NCI-H460 (cell line): ENCODE data around the gene ZNF692. TPM values are rescaled to one million over a fixed set of nuclear protein-coding genes. Genes with fewer than 3 reads are reported as not detected.
"Not testable (repeated sequence)": the region's sequence is repeated elsewhere in the genome, so short reads cannot be mapped to it uniquely, and the experiment has no call there.

Experiments used
- DNase-seq: peaks from one replicate; pipeline ENCODE4 v3.0.0-alpha.2; 2016; ENCODE audit warnings: low read depth; ENCODE audit errors: extremely low read depth
- small RNA-seq, 2 experiments: library from RNA; depleted of rRNA; stranded (forward); fragments of <200 nt; gene quantifications; one replicate each; pipeline ENCODE3, GENCODE V24; 2014
- total RNA-seq: library from RNA; depleted of rRNA; stranded (reverse); fragments of >200 nt; shearing (Covaris generic); gene quantifications from 2 replicates; pipeline ENCODE4 v1.2.3, GENCODE V29; 2014; rRNA removed

ZNF692 gene
- total RNA-seq, 1 experiment from 2014 or later: 40.2 TPM

DNA sequence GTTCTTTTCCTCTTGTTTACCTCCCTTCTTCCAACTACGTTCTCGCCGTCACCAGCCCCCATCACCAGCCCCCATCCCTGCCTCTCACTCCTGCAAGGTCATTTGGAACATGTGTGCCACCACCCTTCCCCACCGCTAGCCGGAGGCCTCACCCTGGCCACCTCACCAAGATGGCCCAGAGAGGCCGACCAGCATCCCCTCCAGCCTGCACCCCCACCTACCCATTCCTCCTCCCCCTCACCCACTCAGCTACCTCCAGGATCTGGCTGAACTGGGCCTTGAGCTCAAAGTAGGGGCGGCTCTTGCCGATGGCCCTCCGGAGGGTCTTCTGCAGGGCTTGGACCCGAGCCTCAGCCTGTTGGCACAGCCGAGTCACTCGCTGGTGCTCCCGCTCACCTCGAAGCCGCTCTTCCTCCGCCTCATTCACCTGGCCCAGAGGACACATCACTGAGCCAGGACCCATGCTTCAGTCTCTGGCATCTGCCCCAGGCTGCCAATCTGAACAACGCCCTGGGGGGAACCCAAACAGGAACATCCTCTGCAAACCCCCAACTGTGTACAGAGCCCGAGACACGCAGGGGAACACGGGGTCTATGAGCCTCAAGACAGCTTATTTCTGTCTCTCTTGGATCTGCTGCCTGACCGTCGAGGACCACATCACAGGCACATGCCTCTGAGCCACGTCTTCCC is 46.0 kb downstream of the ZNF692 start:
- no peak for DNase-seq

DNA sequence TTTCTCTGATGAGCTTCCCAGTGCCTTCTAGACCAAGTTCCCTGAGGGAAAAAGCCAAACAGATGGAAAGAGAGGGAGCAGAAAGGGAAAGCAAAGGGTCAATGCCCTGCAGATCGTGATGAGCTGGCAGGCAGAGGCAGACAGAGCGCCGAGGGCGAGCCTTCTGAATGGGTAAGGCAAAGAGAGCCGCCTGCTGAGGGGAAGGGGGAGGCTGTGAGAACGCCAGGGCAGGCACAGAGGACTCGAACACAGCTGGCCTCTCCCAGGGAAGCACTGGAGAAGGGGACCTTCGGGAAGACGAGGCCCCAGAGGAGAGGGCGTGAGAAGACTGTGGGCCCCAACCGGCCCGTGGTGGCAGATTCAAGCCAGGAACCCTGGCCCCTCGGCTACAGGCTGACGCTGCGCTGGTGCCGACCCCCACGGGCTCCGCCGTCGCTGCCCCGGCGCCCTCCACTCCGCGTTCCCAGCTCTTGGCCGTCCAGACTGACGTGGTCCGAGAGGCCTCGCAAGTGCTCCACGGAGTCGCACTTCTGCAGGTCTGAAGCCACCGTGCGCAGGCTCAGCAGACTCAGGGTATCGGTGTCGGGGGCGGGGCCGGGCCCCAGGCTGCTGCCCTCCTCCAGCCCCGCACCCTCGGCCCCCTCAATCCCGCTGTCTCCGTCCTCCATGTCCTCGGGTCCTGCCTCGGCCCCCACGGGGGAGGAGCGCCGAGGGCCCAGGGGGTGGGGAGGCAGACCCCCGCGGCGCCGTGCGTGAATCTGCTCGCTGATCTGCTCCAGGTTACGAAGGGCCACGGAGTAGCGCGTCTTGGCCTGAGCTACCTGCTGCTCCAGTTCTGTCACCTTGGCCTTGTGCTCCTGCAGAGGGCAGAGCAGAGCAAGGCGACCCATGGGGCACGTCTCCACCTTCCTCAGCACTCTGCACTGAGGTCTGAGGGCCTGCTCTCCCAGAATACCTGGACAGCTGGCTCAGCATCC is 47.1 kb downstream of the ZNF692 start:
- no peak for DNase-seq

DNA sequence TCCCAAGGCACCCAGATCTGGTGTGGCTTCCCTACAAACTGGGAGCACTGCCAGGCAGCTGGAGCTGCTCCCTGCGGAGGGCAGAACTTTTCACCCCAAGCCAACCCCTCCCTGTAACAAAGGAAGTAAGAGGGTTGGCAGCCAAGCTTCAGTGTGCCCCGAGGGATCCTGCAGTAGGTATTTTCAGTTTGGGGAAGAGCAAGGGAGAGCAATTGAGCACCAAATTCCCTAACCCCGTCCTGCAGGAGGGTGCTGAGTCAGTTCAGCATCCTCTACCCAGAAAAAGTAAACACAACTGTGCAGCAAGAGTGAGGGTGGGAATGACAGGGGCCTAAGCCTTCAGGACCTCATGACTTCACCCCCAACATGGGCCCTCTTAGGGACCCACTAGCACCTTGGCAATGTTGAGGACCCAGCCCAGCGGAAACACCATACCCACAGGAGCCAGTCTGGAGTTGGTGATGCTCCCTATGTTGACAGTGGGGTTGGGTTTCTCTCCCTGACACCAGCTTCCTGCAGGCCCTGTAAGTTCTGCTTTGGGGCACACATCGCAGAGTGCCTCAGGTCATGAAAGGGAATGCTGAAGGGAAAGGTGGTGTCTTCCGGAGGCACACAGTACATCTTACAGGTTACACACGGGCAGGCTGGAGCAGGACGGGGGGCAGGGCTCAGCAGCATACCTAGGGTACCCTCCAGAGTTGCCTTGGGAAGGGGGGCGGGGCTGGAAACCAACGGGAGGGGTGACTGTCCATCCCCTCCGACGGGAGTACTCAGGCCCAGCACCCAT is 48.0 kb downstream of the ZNF692 start:
- DNase-seq: no peak

DNA sequence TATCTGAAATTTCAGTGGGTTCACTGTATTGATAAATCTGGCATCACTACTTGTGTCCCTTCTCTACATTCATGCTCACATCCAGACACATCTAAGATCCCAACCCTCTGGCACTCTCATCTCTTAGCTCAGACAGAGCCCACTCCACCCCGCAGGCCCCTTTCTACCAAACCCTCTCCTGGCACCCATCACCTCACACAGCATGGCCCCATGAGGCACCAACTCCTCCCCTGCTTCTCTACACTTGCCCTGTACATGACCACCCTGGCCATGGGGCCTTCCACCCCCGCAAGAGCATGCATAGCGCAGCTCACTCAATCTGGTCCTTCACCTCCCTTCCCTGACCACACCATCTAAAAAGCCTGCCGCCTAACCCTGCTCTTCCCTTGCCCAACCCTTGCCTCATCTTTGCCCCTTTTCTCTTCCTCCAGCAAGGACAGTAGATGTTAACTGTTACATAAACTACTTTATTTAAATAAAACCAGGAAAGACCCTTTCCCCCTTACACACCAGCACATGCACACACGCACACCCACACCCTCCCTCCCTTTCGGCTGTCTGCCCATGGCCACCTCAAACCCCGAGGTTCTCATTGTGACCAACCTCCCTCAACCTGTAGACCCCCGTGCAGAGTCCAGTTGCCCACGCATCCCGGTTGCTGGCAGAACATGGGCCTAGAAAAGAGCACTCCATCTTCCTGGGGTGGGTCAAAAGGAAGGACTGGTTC is 48.7 kb downstream of the ZNF692 start:
- DNase-seq: no peak

DNA sequence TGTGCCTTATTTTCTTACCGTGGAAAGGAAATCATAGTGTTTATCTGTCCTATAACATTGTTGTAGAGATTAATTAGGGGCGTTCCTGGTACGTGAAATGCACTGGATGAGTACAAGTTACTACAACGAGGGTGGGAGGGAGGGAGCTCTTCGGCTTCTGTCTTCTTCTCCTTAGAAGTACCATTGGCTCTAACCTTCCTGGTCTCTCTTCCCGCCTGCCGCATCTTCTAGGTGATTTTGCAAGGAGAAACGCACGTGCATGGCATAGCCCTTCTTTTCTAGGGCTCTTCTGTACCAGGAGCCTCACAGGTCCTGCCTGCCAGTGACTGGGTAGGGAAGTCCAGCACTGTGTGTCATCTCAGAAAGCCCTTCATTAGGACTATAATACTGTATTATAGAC is 50.0 kb downstream of the ZNF692 start:
- DNase-seq: no peak

DNA sequence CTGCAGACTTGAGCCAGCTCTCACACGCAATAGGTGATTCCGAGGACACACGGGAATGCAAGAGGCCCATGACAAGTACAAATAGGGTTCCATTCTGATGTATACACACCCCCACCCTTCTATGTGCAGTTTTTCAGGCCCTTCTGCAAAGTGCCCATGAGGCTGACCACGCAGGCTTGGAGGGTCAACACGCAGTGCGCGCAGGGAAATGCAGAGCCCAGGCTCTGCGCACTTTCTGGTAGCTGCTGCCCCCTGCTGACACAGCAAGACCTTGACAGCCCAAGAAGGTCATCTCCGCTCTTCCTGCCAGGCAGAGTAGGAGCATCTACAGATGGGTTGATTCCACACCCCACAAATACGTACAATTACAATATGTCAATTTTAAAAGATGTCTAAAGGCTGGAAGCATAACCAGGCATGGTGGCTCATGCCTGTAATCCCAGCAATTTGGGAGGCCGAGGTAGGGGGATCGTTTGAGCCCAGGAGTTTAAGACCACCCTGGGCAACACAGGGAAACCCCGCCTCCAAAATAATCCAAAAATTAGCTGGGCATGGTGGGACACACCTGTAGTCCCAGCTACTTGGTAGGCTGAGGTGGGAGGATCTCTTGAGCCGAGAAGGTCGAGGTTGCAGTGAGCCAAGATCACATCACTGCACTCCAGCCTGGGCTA is 51.7 kb downstream of the ZNF692 start:
- peak; percentile 51 for DNase-seq

DNA sequence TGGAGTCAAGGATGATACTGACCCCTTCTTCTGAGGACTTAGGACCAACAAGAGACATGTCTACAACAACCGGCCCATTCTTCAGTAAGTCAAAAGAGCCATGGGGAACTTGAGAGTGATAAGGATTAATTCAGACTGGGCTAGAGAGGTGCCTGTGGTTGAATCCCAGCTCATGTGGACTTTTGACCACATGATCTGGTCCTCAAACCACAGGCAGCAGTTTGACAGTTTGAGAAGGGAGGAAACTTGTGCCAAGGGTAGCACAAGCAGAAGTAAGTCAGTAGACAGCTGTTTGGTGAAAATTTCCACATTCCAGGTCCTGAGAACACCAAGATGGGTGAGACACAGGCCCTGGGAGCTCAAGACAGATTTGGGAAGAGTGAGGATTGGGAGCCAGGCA is 53.0 kb downstream of the ZNF692 start:
- no peak for DNase-seq

DNA sequence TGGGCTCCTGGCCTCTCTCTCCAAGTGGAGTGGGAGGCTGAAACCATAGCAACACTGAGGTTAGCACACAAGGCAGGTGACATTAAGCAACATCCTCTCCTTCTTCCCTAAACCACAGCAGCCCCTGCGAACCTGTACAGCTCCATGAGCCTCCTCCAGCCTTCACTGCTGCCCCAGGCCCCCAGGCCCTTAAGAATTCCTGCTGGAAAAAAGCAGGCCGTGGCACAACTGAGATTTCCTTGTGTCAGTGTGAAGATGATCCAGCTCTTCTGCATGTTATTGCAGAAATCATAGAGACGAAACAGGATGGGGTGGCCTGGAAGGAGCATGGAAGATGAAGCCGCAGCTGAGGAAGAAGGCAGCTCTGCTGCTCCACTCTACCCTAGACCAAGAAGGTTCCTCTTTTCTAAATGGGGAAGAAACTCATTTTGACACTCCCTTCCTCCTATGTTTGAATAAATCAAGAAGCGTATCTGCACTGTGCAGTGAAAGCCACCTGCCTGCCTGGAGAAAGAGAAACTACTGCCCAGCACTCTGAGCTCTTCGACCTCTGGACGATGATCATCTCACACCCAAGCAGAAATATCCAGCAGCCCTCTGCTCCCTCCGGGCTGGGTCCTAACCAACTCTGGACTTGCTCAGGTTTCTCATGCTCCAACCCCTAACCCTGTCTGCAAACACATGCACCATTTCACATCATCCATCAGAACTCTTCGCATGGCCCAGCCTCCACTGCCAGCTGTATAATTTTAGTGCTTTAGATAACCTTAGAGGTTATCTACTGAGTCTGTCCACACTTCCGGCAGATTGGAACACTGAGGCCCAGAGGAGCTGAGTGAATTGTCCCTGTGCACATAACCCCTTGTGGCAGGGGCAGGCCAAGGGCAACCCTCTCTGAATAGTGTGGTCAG is 53.9 kb downstream of the ZNF692 start:
- DNase-seq: no peak

DNA sequence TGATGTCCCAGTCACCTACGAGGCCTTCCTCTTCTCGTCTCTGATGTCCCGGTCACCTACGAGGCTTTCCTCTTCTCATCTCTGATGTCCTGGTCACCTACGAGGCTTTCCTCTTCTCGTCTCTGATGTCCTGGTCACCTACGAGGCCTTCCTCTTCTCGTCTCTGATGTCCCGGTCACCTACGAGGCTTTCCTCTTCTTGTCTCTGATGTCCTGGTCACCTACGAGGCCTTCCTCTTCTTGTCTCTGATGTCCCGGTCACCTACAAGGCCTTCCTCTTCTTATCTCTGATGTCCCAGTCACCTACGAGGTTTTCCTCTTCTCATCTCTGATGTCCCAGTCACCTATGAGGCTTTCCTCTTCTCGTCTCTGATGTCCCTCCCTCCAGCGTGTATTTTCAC is 55.4 kb downstream of the ZNF692 start:
- not testable (repeated sequence) for DNase-seq

DNA sequence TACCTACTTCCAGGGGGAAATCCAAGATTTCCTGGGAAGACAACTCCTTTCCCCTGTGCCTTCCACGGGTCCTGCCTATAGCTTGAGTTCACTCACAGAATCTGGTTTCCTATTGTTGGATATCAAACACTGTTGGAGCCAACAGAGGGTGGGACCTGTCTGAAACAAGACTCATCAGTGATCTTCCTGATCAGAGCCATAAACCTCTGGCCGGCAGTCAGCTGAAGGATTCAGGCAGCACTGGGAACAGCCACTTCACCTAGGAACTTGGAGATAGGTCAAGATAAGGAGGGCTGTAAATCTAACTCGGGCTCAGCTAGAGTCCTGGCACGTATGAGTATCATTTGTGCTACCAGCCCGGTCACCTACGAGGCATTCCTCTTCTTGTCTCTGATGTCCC is 56.4 kb downstream of the ZNF692 start:
- no peak for DNase-seq

DNA sequence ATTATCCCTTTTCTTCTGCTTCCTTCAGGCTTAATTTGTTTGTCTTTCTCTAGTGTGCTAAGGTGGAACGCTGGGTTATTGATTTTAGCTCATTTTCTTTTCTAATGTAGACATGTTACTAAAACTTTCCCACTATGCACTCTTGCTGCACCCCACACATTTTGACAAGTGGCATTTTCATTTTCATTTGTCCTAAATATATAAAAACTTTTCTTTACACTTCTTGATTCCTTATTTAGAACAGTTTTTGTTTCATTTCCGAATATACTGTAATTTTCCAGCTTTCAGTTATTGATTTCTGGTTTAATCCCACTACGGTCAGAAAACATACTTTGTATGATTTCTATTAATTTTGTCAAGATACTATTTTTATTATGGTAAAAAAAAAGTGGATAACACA is 58.4 kb downstream of the ZNF692 start:
- no peak for DNase-seq

Small RNAs within 50 kb of the gene (small RNA-seq; reads per million reads assigned to genes)
- 0 reads per million in 2 experiments for gene MIR3124

Other genes starting within 250 kb of the ZNF692 start
- gene OR2T11, start 224.0 kb downstream of the ZNF692 start, total RNA-seq: not detected in 2 replicates
- not detected in 2 replicates for gene OR2T35, start 213.8 kb downstream of the ZNF692 start, total RNA-seq
- gene OR2T27, start 203.6 kb downstream of the ZNF692 start, total RNA-seq: not detected in 2 replicates
- not detected in 2 replicates for gene OR14I1, start 156.3 kb downstream of the ZNF692 start, total RNA-seq
- gene LYPD8, start 103.3 kb downstream of the ZNF692 start, total RNA-seq: not detected in 2 replicates
- 20.5 and 23.6 TPM in 2 replicates for gene SH3BP5L, start 33.2 kb downstream of the ZNF692 start, total RNA-seq
- gene ZNF672, start 20.9 kb downstream of the ZNF692 start, total RNA-seq: 33.0 and 38.6 TPM in 2 replicates
- gene PGBD2, start 47.1 kb upstream of the ZNF692 start, total RNA-seq: 4.1 and 7.5 TPM in 2 replicates